Measurements from ENCODE around the gene CPT1C. TPM values are rescaled to one million over a fixed set of nuclear protein-coding genes. Genes with fewer than 3 reads are reported as not detected.

The CPT1C gene
- polyA plus RNA-seq, 1 donor = 7.4 TPM

- H3K9me3 ChIP-seq (ENCODE audit: control insufficient read depth, low read depth, low read length) = peaks cover 3% of the 10 kb centered on the region
- H3K27ac ChIP-seq (ENCODE audit: low read length) = no peak overlapping the region
- H3K27me3 ChIP-seq (ENCODE audit: control insufficient read depth, insufficient read depth, low read length) = peaks cover 6% of the 10 kb centered on the region
- WGBS (ENCODE audit: insufficient coverage, low lambda C conversion rate) = 92% methylated on average over 5 of the region's 35 CpGs
- no peak for DNase-seq
- peaks cover 63% of the 10 kb centered on the region for H3K36me3 ChIP-seq (ENCODE audit: control insufficient read depth, insufficient read depth, low read length)
- peaks cover 16% of the 10 kb centered on the region for H3K4me1 ChIP-seq (ENCODE audit: control insufficient read depth, insufficient read depth, low read length)
- no peak overlapping the region for H3K4me3 ChIP-seq (ENCODE audit: low read length)
Measured at GRCh38 chr19:49684251-49684982, 6.5 kb upstream of the CPT1C start.

- H3K4me1 ChIP-seq (ENCODE audit: control insufficient read depth, insufficient read depth, low read length) = peaks cover 16% of the 10 kb centered on the region
- no peak for DNase-seq
- peaks cover 6% of the 10 kb centered on the region for H3K9me3 ChIP-seq (ENCODE audit: control insufficient read depth, low read depth, low read length)
- H3K36me3 ChIP-seq (ENCODE audit: control insufficient read depth, insufficient read depth, low read length) = peaks cover 63% of the 10 kb centered on the region
- no CpG with 5 or more reads among the region's 13 CpGs for WGBS (ENCODE audit: insufficient coverage, low lambda C conversion rate)
- peaks cover 12% of the 10 kb centered on the region for H3K27me3 ChIP-seq (ENCODE audit: control insufficient read depth, insufficient read depth, low read length)
- H3K4me3 ChIP-seq (ENCODE audit: low read length) = no peak overlapping the region
- no peak overlapping the region for H3K27ac ChIP-seq (ENCODE audit: low read length)
Measured at GRCh38 chr19:49684983-49685553, 5.8 kb upstream of the CPT1C start.

- no CpG with 5 or more reads among the region's 23 CpGs for WGBS (ENCODE audit: insufficient coverage, low lambda C conversion rate)
- DNase-seq = no peak
Measured at GRCh38 chr19:49685845-49686332, 5.0 kb upstream of the CPT1C start.

GRCh38 chr19:49686503-49687088 lies 4.3 kb upstream of the CPT1C start:
- peaks cover 8% of the 10 kb centered on the region for H3K9me3 ChIP-seq (ENCODE audit: control insufficient read depth, low read depth, low read length)
- no peak for DNase-seq
- peaks cover 27% of the 10 kb centered on the region for H3K27me3 ChIP-seq (ENCODE audit: control insufficient read depth, insufficient read depth, low read length)
- H3K36me3 ChIP-seq (ENCODE audit: control insufficient read depth, insufficient read depth, low read length) = peaks cover 57% of the 10 kb centered on the region
- peaks cover 18% of the 10 kb centered on the region for H3K4me1 ChIP-seq (ENCODE audit: control insufficient read depth, insufficient read depth, low read length)
- H3K4me3 ChIP-seq (ENCODE audit: low read length) = no peak overlapping the region
- WGBS (ENCODE audit: insufficient coverage, low lambda C conversion rate) = no CpG with 5 or more reads among the region's 27 CpGs
- no peak overlapping the region for H3K27ac ChIP-seq (ENCODE audit: low read length)

More at GRCh38 chr19:49685845-49686332, 5.0 kb upstream of the CPT1C start:
- Histone ChIP-seq H3K4me1 (ENCODE audit: control insufficient read depth, insufficient read depth, low read length) (peaks cover 17% of the 10 kb centered on the region), H3K9me3 (ENCODE audit: control insufficient read depth, low read depth, low read length) (peaks cover 8% of the 10 kb centered on the region), H3K4me3 (ENCODE audit: low read length) (no peak overlapping the region), H3K36me3 (ENCODE audit: control insufficient read depth, insufficient read depth, low read length) (peaks cover 62% of the 10 kb centered on the region), H3K27ac (ENCODE audit: low read length) (no peak overlapping the region), H3K27me3 (ENCODE audit: control insufficient read depth, insufficient read depth, low read length) (peaks cover 20% of the 10 kb centered on the region)

- no peak overlapping the region for H3K27ac ChIP-seq (ENCODE audit: low read length)
- no peak for DNase-seq
- no CpG with 5 or more reads among the region's 12 CpGs for WGBS (ENCODE audit: insufficient coverage, low lambda C conversion rate)
- H3K4me3 ChIP-seq (ENCODE audit: low read length) = no peak overlapping the region
- peaks cover 33% of the 10 kb centered on the region for H3K27me3 ChIP-seq (ENCODE audit: control insufficient read depth, insufficient read depth, low read length)
- peaks cover 18% of the 10 kb centered on the region for H3K4me1 ChIP-seq (ENCODE audit: control insufficient read depth, insufficient read depth, low read length)
- H3K36me3 ChIP-seq (ENCODE audit: control insufficient read depth, insufficient read depth, low read length) = peaks cover 52% of the 10 kb centered on the region
- peaks cover 5% of the 10 kb centered on the region for H3K9me3 ChIP-seq (ENCODE audit: control insufficient read depth, low read depth, low read length)
Measured at GRCh38 chr19:49687150-49687549, 3.8 kb upstream of the CPT1C start.

- WGBS (ENCODE audit: insufficient coverage, low lambda C conversion rate) = no CpG with 5 or more reads among the region's 26 CpGs
- Histone ChIP-seq H3K27me3 (ENCODE audit: control insufficient read depth, insufficient read depth, low read length) (peaks cover 39% of the 10 kb centered on the region), H3K9me3 (ENCODE audit: control insufficient read depth, low read depth, low read length) (peaks cover 5% of the 10 kb centered on the region), H3K36me3 (ENCODE audit: control insufficient read depth, insufficient read depth, low read length) (peaks cover 47% of the 10 kb centered on the region), H3K4me3 (ENCODE audit: low read length) (no peak overlapping the region), H3K27ac (ENCODE audit: low read length) (peak overlapping the region; percentile 26), H3K4me1 (ENCODE audit: control insufficient read depth, insufficient read depth, low read length) (peaks cover 18% of the 10 kb centered on the region)
- no peak for DNase-seq
Measured at GRCh38 chr19:49687566-49688316, 3.2 kb upstream of the CPT1C start.

- H3K4me3 ChIP-seq (ENCODE audit: low read length) = no peak overlapping the region
- WGBS (ENCODE audit: insufficient coverage, low lambda C conversion rate) = 40% methylated on average over 1 of the region's 12 CpGs
- no peak overlapping the region for H3K27ac ChIP-seq (ENCODE audit: low read length)
- H3K4me1 ChIP-seq (ENCODE audit: control insufficient read depth, insufficient read depth, low read length) = peaks cover 18% of the 10 kb centered on the region
- peak in 1 of 2 donors; percentile 30 for DNase-seq
- peaks cover 41% of the 10 kb centered on the region for H3K36me3 ChIP-seq (ENCODE audit: control insufficient read depth, insufficient read depth, low read length)
- H3K27me3 ChIP-seq (ENCODE audit: control insufficient read depth, insufficient read depth, low read length) = peaks cover 44% of the 10 kb centered on the region
- H3K9me3 ChIP-seq (ENCODE audit: control insufficient read depth, low read depth, low read length) = peaks cover 5% of the 10 kb centered on the region
Measured at GRCh38 chr19:49688531-49689132, 2.3 kb upstream of the CPT1C start.

- Histone ChIP-seq H3K27me3 (ENCODE audit: control insufficient read depth, insufficient read depth, low read length) (peaks cover 44% of the 10 kb centered on the region), H3K27ac (ENCODE audit: low read length) (peak within 1 kb of the TSS; percentile 40), H3K9me3 (ENCODE audit: control insufficient read depth, low read depth, low read length) (peaks cover 5% of the 10 kb centered on the region), H3K4me3 (ENCODE audit: low read length) (peak within 1 kb of the TSS; percentile 39), H3K4me1 (ENCODE audit: control insufficient read depth, insufficient read depth, low read length) (peaks cover 18% of the 10 kb centered on the region), H3K36me3 (ENCODE audit: control insufficient read depth, insufficient read depth, low read length) (peaks cover 33% of the 10 kb centered on the region)
- WGBS (ENCODE audit: insufficient coverage, low lambda C conversion rate) = no CpG with 5 or more reads among the region's 54 CpGs
- peak in 1 of 2 donors; percentile 31 for DNase-seq
Measured at GRCh38 chr19:49689133-49690078, 1.5 kb upstream of the CPT1C start, which contains the start of gene ADM5. TSS of gene ADM5 (plus strand) at chr19:49689594. CDS start at chr19:49689838, 244 bp downstream.

GRCh38 chr19:49690079-49690655 lies 749 bp upstream of the CPT1C start:
- peaks cover 18% of the 10 kb centered on the region for H3K4me1 ChIP-seq (ENCODE audit: control insufficient read depth, insufficient read depth, low read length)
- peak overlapping the region; percentile 39 for H3K4me3 ChIP-seq (ENCODE audit: low read length)
- H3K27ac ChIP-seq (ENCODE audit: low read length) = peak overlapping the region; percentile 40
- DNase-seq = no peak
- no CpG with 5 or more reads among the region's 39 CpGs for WGBS (ENCODE audit: insufficient coverage, low lambda C conversion rate)
- peaks cover 26% of the 10 kb centered on the region for H3K36me3 ChIP-seq (ENCODE audit: control insufficient read depth, insufficient read depth, low read length)
- peaks cover 44% of the 10 kb centered on the region for H3K27me3 ChIP-seq (ENCODE audit: control insufficient read depth, insufficient read depth, low read length)
- peaks cover 5% of the 10 kb centered on the region for H3K9me3 ChIP-seq (ENCODE audit: control insufficient read depth, low read depth, low read length)
